Neural progenitor cell (in vitro differentiated cells): ENCODE measurements around the gene TANC1. TPM values are rescaled to one million over a fixed set of nuclear protein-coding genes. Genes with fewer than 3 reads are reported as not detected.

ENCODE experiments used
- DNase-seq: peaks from one replicate; pipeline ENCODE4 v3.0.0-alpha.2; 2016; ENCODE audit warnings: low spot score
- H2AFZ ChIP-seq: fragments of 200-600 bp; sonication (generic); replicated peaks from 2 replicates; pipeline ENCODE4 v1.6.1; 2016; ENCODE audit warnings: antibody characterized with exemption
- H3F3A ChIP-seq: fragments of 200-600 bp; sonication (generic); 2 replicates; pipeline ENCODE4 v1.6.1; 2016; ENCODE audit warnings: antibody characterized with exemption, low read depth
- H3K27ac ChIP-seq: fragments of 200-600 bp; sonication (generic); 2 replicates; pipeline ENCODE4 v1.5.1; 2016; ENCODE audit warnings: mild to moderate bottlenecking
- H3K27me3 ChIP-seq: fragments of 200-600 bp; sonication (generic); 2 replicates; pipeline ENCODE4 v1.6.1; 2016; ENCODE audit warnings: mild to moderate bottlenecking, moderate library complexity
- H3K36me3 ChIP-seq: fragments of 200-600 bp; sonication (generic); 2 replicates; pipeline ENCODE4 v1.5.1; 2016
- H3K4me1 ChIP-seq: fragments of 200-600 bp; sonication (generic); 2 replicates; pipeline ENCODE4 v1.6.1; 2016; ENCODE audit warnings: mixed run types
- H3K4me2 ChIP-seq: fragments of 200-600 bp; sonication (generic); 2 replicates; pipeline ENCODE4 v1.6.1; 2016
- H3K4me3 ChIP-seq: fragments of 200-600 bp; sonication (generic); 2 replicates; pipeline ENCODE4 v1.5.1; 2016
- H3K79me2 ChIP-seq: fragments of 200-600 bp; sonication (generic); 2 replicates; pipeline ENCODE4 v1.6.1; 2016; ENCODE audit warnings: low read depth
- H3K9ac ChIP-seq: fragments of 200-600 bp; sonication (generic); 2 replicates; pipeline ENCODE4 v1.6.1; 2016
- H3K9me3 ChIP-seq: fragments of 200-600 bp; sonication (generic); 2 replicates; pipeline ENCODE4 v1.5.1; 2016; ENCODE audit warnings: low read depth
- H4K20me1 ChIP-seq: fragments of 200-600 bp; sonication (generic); 2 replicates; pipeline ENCODE4 v1.6.1; 2016; ENCODE audit warnings: low read depth
- H3K27ac Mint-ChIP-seq: 3 replicates; pipeline ENCODE4 v1.8.0; 2021; ENCODE audit warnings: mixed read lengths
- H3K27me3 Mint-ChIP-seq: 2 replicates; pipeline ENCODE4 v1.8.0; 2022; ENCODE audit warnings: low read depth, mild to moderate bottlenecking, inconsistent platforms, moderate library complexity, mixed read lengths; ENCODE audit not compliant: insufficient read depth
- H3K36me3 Mint-ChIP-seq: 3 replicates; pipeline ENCODE4 v1.8.0; 2021; ENCODE audit warnings: mixed read lengths
- H3K4me1 Mint-ChIP-seq: 3 replicates; pipeline ENCODE4 v1.8.0; 2021; ENCODE audit warnings: mixed read lengths
- H3K4me3 Mint-ChIP-seq: 3 replicates; pipeline ENCODE4 v1.8.0; 2021; ENCODE audit warnings: mild to moderate bottlenecking, moderate library complexity, mixed read lengths
- H3K9me3 Mint-ChIP-seq: 3 replicates; pipeline ENCODE4 v1.8.0; 2020; ENCODE audit warnings: mixed read lengths
- EZH2 ChIP-seq: fragments of 200-600 bp; sonication (generic); IDR thresholded peaks from 2 replicates; pipeline ENCODE4 v1.6.1; 2017; ENCODE audit warnings: antibody characterized with exemption, mild to moderate bottlenecking, moderate library complexity
- EZH2phosphoT487 ChIP-seq: fragments of 200-600 bp; sonication (generic); IDR thresholded peaks from 2 replicates; pipeline ENCODE4 v1.6.1; 2017; ENCODE audit warnings: antibody characterized with exemption
- total RNA-seq: library from RNA; depleted of rRNA; stranded (reverse); fragments of >200 nt; gene quantifications from 2 replicates; pipeline ENCODE4 v1.2.3, GENCODE V29; 2015; ENCODE audit warnings: low replicate concordance
- TF ChIP-seq, protein P1 (sequence below): fragments of 200-600 bp; sonication (generic); IDR thresholded peaks from 2 replicates; pipeline ENCODE4 v1.5.1; 2017; ENCODE audit warnings: antibody characterized with exemption, mild to moderate bottlenecking

Gene TANC1
- total RNA-seq, 1 donor from 2014 or later, result 11.9 TPM

DNA sequence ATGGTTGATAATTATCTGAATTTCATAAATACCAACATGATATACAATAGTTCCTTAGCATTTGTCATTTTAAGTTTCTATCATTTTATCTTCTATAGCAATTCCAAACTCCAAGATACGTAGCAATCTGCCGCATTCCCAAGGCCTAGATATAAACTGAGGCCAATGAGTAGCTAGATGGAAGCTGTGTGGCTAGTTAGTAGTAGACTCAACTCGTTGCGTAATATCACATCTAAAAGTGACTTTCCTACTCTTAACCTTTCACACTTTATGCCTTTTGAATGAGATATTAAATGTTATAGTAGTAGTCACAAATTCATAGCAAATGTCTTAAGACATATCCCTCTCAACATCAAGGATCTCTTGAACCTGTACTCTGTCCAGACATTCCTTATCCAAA lies 284.5 kb downstream of the TANC1 start:
- Mint-ChIP-seq H3K36me3 (peaks cover 13% of the 10 kb centered on the region), H3K4me1 (peaks cover 6% of the 10 kb centered on the region), H3K27ac (no peak overlapping the region), H3K9me3 (no peaks in the 10 kb centered on the region), H3K27me3 (peaks cover 5% of the 10 kb centered on the region), H3K4me3 (no peak overlapping the region)
- Histone ChIP-seq H3K79me2 (no peaks in the 10 kb centered on the region), H3F3A (no peaks in the 10 kb centered on the region), H3K36me3 (no peaks in the 10 kb centered on the region), H3K27me3 (no peaks in the 10 kb centered on the region), H3K4me1 (no peaks in the 10 kb centered on the region), H3K4me3 (no peak overlapping the region), H3K4me2 (no peak overlapping the region), H3K27ac (no peak overlapping the region), H4K20me1 (no peaks in the 10 kb centered on the region), H3K9ac (no peak overlapping the region), H3K9me3 (no peaks in the 10 kb centered on the region), H2AFZ (no peak overlapping the region)
- TF ChIP-seq EZH2phosphoT487, result no peak
- TF ChIP-seq, protein P1, sequence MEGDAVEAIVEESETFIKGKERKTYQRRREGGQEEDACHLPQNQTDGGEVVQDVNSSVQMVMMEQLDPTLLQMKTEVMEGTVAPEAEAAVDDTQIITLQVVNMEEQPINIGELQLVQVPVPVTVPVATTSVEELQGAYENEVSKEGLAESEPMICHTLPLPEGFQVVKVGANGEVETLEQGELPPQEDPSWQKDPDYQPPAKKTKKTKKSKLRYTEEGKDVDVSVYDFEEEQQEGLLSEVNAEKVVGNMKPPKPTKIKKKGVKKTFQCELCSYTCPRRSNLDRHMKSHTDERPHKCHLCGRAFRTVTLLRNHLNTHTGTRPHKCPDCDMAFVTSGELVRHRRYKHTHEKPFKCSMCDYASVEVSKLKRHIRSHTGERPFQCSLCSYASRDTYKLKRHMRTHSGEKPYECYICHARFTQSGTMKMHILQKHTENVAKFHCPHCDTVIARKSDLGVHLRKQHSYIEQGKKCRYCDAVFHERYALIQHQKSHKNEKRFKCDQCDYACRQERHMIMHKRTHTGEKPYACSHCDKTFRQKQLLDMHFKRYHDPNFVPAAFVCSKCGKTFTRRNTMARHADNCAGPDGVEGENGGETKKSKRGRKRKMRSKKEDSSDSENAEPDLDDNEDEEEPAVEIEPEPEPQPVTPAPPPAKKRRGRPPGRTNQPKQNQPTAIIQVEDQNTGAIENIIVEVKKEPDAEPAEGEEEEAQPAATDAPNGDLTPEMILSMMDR, result no peak
- TF ChIP-seq EZH2, result no peak
- no peak for DNase-seq

DNA sequence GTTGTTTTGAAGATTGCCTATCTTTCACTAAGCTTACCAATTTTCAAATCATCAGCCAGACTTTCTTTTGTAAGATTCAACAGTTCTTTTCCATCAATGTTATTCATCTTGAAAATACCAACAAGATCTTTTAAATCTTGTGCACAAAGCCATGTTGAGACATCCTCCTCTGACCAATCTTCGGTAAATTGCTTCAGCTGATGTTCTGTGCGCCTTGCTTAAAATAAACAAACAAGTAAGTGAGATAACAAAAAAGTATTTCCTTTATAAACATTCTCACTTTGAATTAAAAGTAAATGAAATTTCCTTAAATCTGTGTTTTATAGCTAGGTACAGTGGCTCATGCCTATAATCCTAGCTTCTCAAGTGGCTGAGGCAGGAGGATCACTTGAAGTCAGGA lies 287.7 kb downstream of the TANC1 start:
- Mint-ChIP-seq H3K9me3 (no peaks in the 10 kb centered on the region), H3K27ac (no peak overlapping the region), H3K4me1 (peaks cover 6% of the 10 kb centered on the region), H3K36me3 (peaks cover 8% of the 10 kb centered on the region), H3K4me3 (no peak overlapping the region), H3K27me3 (peaks cover 4% of the 10 kb centered on the region)
- no peak for DNase-seq
- Histone ChIP-seq H3K36me3 (no peaks in the 10 kb centered on the region), H2AFZ (no peak overlapping the region), H3K4me1 (no peaks in the 10 kb centered on the region), H3F3A (no peaks in the 10 kb centered on the region), H3K4me3 (no peak overlapping the region), H3K9ac (no peak overlapping the region), H4K20me1 (no peaks in the 10 kb centered on the region), H3K27ac (no peak overlapping the region), H3K79me2 (no peaks in the 10 kb centered on the region), H3K27me3 (no peaks in the 10 kb centered on the region), H3K9me3 (no peaks in the 10 kb centered on the region), H3K4me2 (no peak overlapping the region)
- TF ChIP-seq EZH2 (no peak), EZH2phosphoT487 (no peak)
- TF ChIP-seq, protein P1, result no peak

DNA sequence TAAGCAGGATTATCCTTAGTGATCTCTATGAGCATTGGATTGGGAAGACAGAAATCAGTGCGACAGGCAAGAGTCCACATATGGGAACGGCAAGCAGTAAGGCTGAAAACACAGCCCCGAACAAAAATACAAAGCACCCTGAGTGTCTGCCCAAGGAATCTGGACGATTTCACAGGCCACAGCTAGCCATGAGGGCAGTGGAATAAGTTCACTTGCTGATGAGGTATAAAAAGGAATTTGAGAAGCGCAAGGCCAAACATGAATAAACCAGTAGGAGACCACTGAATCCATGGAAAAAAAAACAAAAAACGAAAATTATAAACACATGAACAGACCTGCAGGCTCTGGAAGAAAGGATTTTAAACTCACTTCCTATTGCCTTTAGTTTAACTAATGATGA lies 293.8 kb downstream of the TANC1 start:
- no peak overlapping the region for H3K27ac Mint-ChIP-seq
- DNase-seq, result no peak
- H3K9ac ChIP-seq, result no peak overlapping the region
- H3K9me3 ChIP-seq, result no peaks in the 10 kb centered on the region
- no peak overlapping the region for H3K4me3 Mint-ChIP-seq
- H3K27me3 ChIP-seq, result no peaks in the 10 kb centered on the region
- no peaks in the 10 kb centered on the region for H3K9me3 Mint-ChIP-seq
- H3K79me2 ChIP-seq, result no peaks in the 10 kb centered on the region
- no peaks in the 10 kb centered on the region for H4K20me1 ChIP-seq
- no peaks in the 10 kb centered on the region for H3F3A ChIP-seq
- no peak overlapping the region for H3K4me3 ChIP-seq
- TF ChIP-seq EZH2, result no peak
- TF ChIP-seq, protein P1, result no peak
- no peak for TF ChIP-seq EZH2phosphoT487
- H3K36me3 ChIP-seq, result no peaks in the 10 kb centered on the region
- peaks cover 5% of the 10 kb centered on the region for H3K36me3 Mint-ChIP-seq
- no peak overlapping the region for H2AFZ ChIP-seq
- no peak overlapping the region for H3K27ac ChIP-seq
- H3K4me2 ChIP-seq, result no peak overlapping the region
- peaks cover 6% of the 10 kb centered on the region for H3K27me3 Mint-ChIP-seq
- H3K4me1 ChIP-seq, result no peaks in the 10 kb centered on the region
- H3K4me1 Mint-ChIP-seq, result peaks cover 4% of the 10 kb centered on the region
